GOT3 (cell line): ENCODE data around the gene ICOSLG.
"Not testable (repeated sequence)": the region's sequence is repeated elsewhere in the genome, so short reads cannot be mapped to it uniquely, and the experiment has no call there.

Experiments used
- DNase-seq: peaks from one replicate; lab custom pipeline; 2025; ENCODE audit warnings: mixed read lengths; lab: John Stamatoyannopoulos, UW

The ICOSLG gene

DNA sequence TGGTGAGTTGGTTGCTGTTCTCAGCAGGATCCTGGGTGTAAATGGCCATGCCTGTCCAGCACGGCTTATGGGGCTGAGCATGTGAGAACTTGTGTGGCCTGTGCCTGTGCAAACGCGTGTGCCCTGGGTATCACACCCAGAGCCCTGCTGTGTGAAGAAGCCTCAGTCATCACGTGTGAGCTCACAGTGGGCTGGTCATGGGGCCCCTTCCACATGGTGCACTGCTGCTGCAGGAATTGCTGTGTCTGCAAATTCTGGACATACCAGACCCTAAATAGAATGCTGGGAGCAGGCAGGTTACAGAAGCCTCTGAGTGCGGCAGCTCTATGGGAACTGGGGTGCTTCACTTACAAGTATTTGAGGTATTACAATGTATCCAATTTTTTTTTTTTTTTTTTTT is 17.4 kb downstream of the ICOSLG start:
- not testable (repeated sequence) for DNase-seq

- not testable (repeated sequence) for DNase-seq
Observed at GRCh38 chr21:44220674-44221073, 20.1 kb downstream of the ICOSLG start.

- not testable (repeated sequence) for DNase-seq
Observed at GRCh38 chr21:44218461-44218860, 22.3 kb downstream of the ICOSLG start.

DNA sequence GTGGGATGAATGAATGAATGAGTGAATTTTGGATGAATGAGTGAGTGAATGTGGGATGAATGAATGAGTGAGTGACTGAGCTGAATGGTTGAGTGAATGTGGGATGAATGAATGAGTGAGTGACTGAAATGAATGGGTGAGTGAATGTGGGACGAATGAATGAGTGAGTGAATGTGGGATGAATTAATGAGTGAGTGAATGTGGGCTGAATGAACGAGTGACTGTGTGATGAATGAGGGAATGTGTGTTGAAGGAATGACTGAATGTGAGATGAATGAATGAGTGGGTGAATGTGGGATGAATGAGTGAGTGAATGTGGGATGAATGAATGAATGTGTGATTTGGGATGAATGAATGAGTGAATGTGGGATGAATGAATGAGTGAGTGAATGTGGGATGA is 28.8 kb downstream of the ICOSLG start:
- not testable (repeated sequence) for DNase-seq

- not testable (repeated sequence) for DNase-seq
Observed at GRCh38 chr21:44211574-44211973, 29.2 kb downstream of the ICOSLG start.

GRCh38 chr21:44207860-44208646 is 32.7 kb downstream of the ICOSLG start:
- DNase-seq = not testable (repeated sequence)

DNA sequence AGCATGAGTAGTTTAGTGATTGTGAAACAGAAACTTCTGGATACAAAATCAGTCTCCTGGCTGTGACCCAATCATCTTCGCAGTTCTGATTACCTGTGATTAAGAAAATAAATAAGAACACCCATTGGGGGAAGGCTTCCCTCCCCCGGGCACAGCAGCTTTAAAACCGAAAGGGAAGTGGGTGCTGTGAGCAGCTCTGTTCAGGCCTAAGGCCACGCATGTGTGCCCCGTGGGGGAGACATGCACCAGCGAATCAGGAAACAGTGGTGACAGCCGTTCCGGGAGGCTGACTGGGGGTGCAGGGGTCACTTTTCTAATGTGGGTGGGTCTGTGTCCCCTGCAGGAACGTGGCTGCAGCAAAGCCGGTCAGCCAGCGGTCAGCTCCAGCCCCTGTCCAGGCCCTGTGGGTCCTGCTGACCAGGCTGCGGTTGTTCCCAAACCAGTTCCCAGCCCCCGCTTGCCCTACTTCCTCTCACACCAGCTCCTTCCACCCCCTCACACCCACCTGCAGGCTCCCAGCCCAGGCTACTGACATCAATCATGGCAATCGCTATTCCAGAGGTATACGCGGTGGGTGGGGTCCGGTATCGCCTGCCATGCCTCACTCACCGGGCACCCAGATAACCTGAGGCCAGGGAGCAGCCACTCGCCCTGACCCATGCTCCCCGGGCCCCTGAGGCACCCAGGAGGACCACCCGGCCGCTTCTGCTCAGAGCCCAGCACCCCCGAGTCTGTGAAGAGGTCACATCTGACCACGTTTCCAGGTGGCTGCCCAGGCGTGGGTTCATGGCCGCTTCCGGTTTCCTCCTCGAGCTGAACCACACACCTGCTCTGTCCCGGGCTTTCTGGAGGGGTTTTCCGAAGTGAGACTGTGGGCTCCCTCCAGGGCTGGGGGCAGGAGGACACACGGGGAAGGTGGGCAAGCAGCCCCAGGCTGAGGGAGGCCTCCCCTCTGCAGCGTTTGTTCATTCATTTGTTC is 33.8 kb downstream of the ICOSLG start:
- not testable (repeated sequence) for DNase-seq

- DNase-seq = not testable (repeated sequence)
Observed at GRCh38 chr21:44206187-44206586, 34.6 kb downstream of the ICOSLG start.

DNA sequence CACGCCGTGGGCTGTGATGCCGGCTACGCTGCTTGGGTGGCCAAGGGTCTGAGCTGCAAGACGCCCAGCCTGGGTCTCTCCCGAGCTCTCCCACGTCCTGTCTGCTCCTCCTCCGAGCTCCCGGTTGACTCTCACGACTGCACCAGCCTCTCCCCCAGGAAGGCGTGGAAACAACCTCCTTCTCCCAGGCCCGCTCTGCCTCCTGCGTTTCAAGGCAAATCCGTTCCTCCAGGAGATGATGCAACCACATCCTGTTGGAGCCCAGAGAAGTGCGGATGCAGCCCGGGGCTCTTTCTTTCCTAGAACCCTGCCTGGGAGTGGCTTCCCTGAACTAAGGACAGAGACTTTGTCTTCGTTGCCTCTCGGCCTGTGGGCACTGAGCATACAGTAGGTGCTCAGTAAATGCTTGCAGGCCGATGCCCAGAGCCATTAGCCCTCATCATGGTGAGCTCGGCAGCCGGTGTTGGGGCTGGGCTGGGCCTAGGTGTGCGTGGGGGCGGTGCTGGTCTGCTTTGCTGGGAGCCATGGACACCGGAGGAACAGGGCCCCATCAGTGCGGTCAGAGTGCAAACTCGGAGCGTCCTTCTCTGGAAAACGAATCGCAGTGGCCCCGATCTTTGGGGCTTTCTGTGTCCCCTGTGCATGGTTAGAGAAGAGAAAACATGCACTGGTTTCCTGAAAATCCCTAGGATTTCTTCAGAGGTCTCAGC is 38.0 kb downstream of the ICOSLG start:
- DNase-seq = not testable (repeated sequence)

DNA sequence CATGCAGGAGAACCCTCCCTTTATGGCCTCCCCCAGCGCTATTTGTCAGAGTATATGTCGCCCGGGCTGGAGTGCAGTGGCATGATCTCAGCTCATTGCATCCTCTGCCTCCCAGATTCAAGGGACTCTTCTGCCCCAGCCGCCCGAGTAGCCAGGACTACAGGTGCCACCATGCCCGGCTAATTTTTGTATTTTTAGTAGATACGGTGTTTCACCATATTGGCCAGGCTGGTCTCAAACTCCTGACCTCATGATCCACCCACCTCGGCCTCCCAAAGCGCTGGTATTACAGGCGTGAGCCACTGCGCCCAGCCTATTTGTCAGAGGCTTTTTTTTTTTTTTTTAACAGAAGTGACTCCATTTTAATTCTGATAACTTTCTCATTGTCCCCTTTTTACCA is 40.7 kb downstream of the ICOSLG start:
- not testable (repeated sequence) for DNase-seq

GRCh38 chr21:44199448-44199847 is 41.3 kb downstream of the ICOSLG start:
- no peak for DNase-seq

GRCh38 chr21:44197156-44197516 is 43.6 kb downstream of the ICOSLG start:
- not testable (repeated sequence) for DNase-seq

GRCh38 chr21:44196212-44197155 is 44.3 kb downstream of the ICOSLG start:
- DNase-seq = not testable (repeated sequence)

DNA sequence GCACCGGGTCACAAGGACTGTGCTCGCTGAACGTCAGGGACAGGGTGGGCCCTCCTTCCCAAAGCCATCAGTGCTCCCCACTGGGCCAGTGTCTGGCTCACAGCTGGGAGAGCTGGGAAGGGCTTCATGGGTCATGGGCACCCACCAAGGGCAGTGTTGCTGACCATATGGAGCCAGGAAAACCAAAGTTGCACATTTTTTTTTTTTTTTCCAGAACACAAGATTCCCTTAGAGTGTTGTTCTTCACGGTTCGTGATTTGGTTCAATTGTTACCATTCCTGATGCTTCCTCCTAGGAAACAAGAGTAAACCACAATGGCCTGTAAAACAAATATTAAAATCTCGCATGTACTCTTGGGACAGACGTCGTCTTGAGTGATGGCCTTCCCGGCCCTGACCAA is 45.9 kb downstream of the ICOSLG start:
- DNase-seq = not testable (repeated sequence)

- not testable (repeated sequence) for DNase-seq
Observed at GRCh38 chr21:44194451-44194850, 46.3 kb downstream of the ICOSLG start.

DNA sequence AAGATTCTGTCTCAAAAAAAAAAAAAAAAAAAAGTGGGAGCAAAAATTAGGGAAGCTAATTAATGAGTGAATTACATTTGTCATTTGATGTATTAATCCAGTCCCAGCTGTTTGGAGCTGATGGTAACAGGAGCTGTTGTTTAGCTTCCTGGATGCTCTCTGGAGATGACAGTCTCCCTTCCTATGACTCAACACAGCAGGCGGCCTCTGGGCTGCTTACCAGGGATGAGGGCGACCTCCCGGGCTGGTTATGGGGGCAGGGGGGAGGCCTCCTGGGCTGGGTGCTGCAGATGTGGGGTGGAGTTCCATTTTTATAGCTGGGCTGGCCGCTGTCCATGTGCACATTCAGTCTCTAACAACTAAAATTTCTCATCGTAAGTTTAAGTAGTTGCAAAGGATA is 47.6 kb downstream of the ICOSLG start:
- DNase-seq = not testable (repeated sequence)

- not testable (repeated sequence) for DNase-seq
Observed at GRCh38 chr21:44190349-44191271, 50.1 kb downstream of the ICOSLG start.

DNA sequence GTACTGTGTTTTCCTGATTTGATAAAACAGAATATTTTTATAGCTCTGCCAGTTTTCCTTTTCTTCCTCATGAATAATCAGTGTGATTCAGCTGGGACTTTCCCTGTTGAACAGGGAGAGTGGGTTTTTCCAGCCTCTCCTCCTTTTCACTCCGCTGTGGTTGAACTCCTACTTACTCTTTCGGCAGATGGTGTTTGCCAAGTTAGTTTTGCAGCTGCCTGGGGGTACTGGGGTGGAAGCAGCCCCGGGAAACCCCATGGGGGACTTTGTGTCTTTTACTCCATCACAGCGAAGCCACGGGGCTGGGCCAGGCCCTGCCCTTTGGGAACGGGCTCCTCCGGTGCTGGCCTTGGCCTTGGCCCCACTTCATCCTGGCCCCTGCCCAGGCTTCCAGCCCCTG is 55.9 kb downstream of the ICOSLG start:
- DNase-seq = not testable (repeated sequence)

GRCh38 chr21:44182202-44182601 is 58.5 kb downstream of the ICOSLG start:
- not testable (repeated sequence) for DNase-seq

GRCh38 chr21:44181506-44181905 is 59.2 kb downstream of the ICOSLG start:
- DNase-seq = not testable (repeated sequence)
